RPMI8226 (cell line): ENCODE results near the gene TMEM123.

ENCODE experiments used
- DNase-seq: peaks from one replicate; pipeline ENCODE4 v3.0.0-alpha.2; 2015

The TMEM123 gene

GRCh38 chr11:102470251-102470650 is 17.7 kb upstream of the TMEM123 start:
- DNase-seq = no peak

- DNase-seq = no peak
Observed at GRCh38 chr11:102469196-102469821, 16.7 kb upstream of the TMEM123 start.

- DNase-seq = no peak
Observed at GRCh38 chr11:102468616-102469195, 16.1 kb upstream of the TMEM123 start.

- DNase-seq = no peak
Observed at GRCh38 chr11:102467853-102468580, 15.5 kb upstream of the TMEM123 start.

GRCh38 chr11:102467080-102467708 is 14.6 kb upstream of the TMEM123 start:
- DNase-seq = no peak

- no peak for DNase-seq
Observed at GRCh38 chr11:102465696-102466095, 13.1 kb upstream of the TMEM123 start.

- no peak for DNase-seq
Observed at GRCh38 chr11:102464859-102465500, 12.4 kb upstream of the TMEM123 start.

- DNase-seq = no peak
Observed at GRCh38 chr11:102464037-102464436, 11.5 kb upstream of the TMEM123 start.

- DNase-seq = no peak
Observed at GRCh38 chr11:102462610-102463009, 10.0 kb upstream of the TMEM123 start.

GRCh38 chr11:102459393-102459792 is 6.8 kb upstream of the TMEM123 start:
- no peak for DNase-seq

GRCh38 chr11:102458548-102458947 is 6.0 kb upstream of the TMEM123 start:
- DNase-seq = no peak

- no peak for DNase-seq
Observed at GRCh38 chr11:102457865-102458264, 5.3 kb upstream of the TMEM123 start.

- DNase-seq = no peak
Observed at GRCh38 chr11:102457056-102457677, 4.6 kb upstream of the TMEM123 start.

GRCh38 chr11:102456381-102456780 is 3.8 kb upstream of the TMEM123 start:
- DNase-seq = no peak

GRCh38 chr11:102453921-102454320 is 1.4 kb upstream of the TMEM123 start:
- DNase-seq = no peak

GRCh38 chr11:102453302-102453695 is 734 bp upstream of the TMEM123 start:
- DNase-seq = peak; percentile 36

- DNase-seq = peak; percentile 93
Observed at GRCh38 chr11:102451681-102452460, 694 bp downstream of the TMEM123 start.

- no peak for DNase-seq
Observed at GRCh38 chr11:102451041-102451680, 1.4 kb downstream of the TMEM123 start.

GRCh38 chr11:102449651-102450570 is 2.7 kb downstream of the TMEM123 start:
- no peak for DNase-seq

GRCh38 chr11:102448869-102449224 is 3.7 kb downstream of the TMEM123 start:
- no peak for DNase-seq
